ENCODE measurements around the gene MRPL40. TPM values are rescaled to one million over a fixed set of nuclear protein-coding genes. Genes with fewer than 3 reads are reported as not detected.
A peak's percentile ranks its signal among the peaks of the same experiment; 100 is the strongest.

Gene MRPL40
- total and polyA plus RNA-seq, 2 experiments from 2014 or later, result 15.5 to 53.5 TPM

DNA sequence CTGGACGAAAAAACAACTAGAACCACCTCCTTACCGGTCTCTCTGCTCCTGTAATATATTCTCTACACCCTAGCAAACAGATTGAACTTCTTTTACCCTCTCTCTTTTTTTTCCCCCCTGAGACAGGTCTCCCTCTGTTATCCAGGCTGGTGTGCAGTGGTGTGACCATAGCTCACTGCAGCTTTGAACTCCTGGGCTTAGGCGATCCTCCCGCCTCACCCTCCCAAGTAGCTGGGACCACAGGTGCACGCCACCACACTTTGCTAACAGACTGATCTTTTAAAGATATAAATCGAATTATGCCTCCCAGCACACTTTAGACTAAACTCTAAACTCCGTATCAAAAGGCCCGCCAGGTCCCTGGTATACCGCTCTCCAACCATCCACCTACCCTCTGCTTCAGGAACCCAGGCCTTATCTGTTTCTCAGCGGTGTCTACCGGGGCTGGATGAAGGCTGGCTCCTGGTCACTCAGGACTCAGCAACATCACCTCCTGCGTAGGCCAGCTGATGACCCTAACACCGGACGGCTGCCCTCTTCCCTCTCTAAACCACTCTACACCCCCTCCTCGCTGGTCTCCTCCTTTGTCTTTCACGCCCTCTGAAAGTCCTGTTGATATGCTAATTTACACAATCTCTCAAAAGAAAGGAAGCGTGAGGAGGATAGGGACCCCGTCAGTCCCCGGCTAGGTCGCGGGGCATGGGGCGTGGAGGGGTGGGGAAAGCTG lies 14.4 kb downstream of the MRPL40 start:
- Histone ChIP-seq H4K20me1 (replicated peaks; ENCODE audit: insufficient read depth) (peaks cover 51% of the 10 kb centered on the region), H3K4me2 (peak overlapping the region; percentile 90), H3F3A (replicated peaks; ENCODE audit: low read depth) (peaks cover 11% of the 10 kb centered on the region; the same call in 1 of the 2 replicates), H3K4me1 (ENCODE audit: insufficient read depth) (peaks cover 12% of the 10 kb centered on the region; the same call in 1 of the 2 replicates), H3K36me3 (ENCODE audit: insufficient read depth) (no peaks in the 10 kb centered on the region; the same call in 1 of the 2 replicates), H2AFZ (no peak overlapping the region), H3K9me2 (ENCODE audit: insufficient read depth) (no peaks in the 10 kb centered on the region), H3K27me3 (ENCODE audit: insufficient read depth) (peaks cover 8% of the 10 kb centered on the region), H3K4me3 (peak overlapping the region; percentile 77), H3K79me2 (replicated peaks; ENCODE audit: insufficient read depth) (peaks cover 36% of the 10 kb centered on the region), H3K27ac (ENCODE audit: low read depth) (peak overlapping the region; percentile 64; the same call in 1 of the 2 replicates)
- Mint-ChIP-seq H3K9me3 (no peaks in the 10 kb centered on the region; the same call in 2 of the 3 replicates), H3K4me3 (peak overlapping the region; percentile 91), H3K36me3 (ENCODE audit: low read depth) (peaks cover 49% of the 10 kb centered on the region), H3K27me3 (ENCODE audit: insufficient read depth, low read depth, poor library complexity) (peaks cover 15% of the 10 kb centered on the region), H3K27ac (peak overlapping the region; percentile 82), H3K4me1 (peaks cover 17% of the 10 kb centered on the region)
- ATAC-seq (peak; percentile 77), DNase-seq (ENCODE audit: low spot score) (peak; percentile 86)
- TF ChIP-seq POLR2AphosphoS5 (IDR thresholded peaks at IDR 0.05; ENCODE audit: low read depth) (no peak), EZH2phosphoT487 (IDR thresholded peaks at IDR 0.05; ENCODE audit: unreplicated experiment) (no peak), ZNF331 (CRISPR knock-in tag; IDR thresholded peaks at IDR 0.05; ENCODE audit: low read depth) (no peak), STAT1 (IDR thresholded peaks at IDR 0.05; ENCODE audit: unreplicated experiment) (no peak), REST (IDR thresholded peaks at IDR 0.05; ENCODE audit: unreplicated experiment) (no peak), JUNB (IDR thresholded peaks at IDR 0.05; ENCODE audit: unreplicated experiment) (no peak), ZNF114 (CRISPR knock-in tag; IDR thresholded peaks at IDR 0.05) (no peak), CREB1 (CRISPR knock-in tag; IDR thresholded peaks at IDR 0.05; ENCODE audit: low read depth) (no peak)
- TF ChIP-seq, protein P1, sequence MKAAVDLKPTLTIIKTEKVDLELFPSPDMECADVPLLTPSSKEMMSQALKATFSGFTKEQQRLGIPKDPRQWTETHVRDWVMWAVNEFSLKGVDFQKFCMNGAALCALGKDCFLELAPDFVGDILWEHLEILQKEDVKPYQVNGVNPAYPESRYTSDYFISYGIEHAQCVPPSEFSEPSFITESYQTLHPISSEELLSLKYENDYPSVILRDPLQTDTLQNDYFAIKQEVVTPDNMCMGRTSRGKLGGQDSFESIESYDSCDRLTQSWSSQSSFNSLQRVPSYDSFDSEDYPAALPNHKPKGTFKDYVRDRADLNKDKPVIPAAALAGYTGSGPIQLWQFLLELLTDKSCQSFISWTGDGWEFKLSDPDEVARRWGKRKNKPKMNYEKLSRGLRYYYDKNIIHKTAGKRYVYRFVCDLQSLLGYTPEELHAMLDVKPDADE (IDR thresholded peaks at IDR 0.05), result no peak
- TF ChIP-seq, protein P2, sequence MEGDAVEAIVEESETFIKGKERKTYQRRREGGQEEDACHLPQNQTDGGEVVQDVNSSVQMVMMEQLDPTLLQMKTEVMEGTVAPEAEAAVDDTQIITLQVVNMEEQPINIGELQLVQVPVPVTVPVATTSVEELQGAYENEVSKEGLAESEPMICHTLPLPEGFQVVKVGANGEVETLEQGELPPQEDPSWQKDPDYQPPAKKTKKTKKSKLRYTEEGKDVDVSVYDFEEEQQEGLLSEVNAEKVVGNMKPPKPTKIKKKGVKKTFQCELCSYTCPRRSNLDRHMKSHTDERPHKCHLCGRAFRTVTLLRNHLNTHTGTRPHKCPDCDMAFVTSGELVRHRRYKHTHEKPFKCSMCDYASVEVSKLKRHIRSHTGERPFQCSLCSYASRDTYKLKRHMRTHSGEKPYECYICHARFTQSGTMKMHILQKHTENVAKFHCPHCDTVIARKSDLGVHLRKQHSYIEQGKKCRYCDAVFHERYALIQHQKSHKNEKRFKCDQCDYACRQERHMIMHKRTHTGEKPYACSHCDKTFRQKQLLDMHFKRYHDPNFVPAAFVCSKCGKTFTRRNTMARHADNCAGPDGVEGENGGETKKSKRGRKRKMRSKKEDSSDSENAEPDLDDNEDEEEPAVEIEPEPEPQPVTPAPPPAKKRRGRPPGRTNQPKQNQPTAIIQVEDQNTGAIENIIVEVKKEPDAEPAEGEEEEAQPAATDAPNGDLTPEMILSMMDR (conservative IDR thresholded peaks at IDR 0.05; ENCODE audit: low read depth in 2 of 2), result no peak
- TF ChIP-seq, protein P3, sequence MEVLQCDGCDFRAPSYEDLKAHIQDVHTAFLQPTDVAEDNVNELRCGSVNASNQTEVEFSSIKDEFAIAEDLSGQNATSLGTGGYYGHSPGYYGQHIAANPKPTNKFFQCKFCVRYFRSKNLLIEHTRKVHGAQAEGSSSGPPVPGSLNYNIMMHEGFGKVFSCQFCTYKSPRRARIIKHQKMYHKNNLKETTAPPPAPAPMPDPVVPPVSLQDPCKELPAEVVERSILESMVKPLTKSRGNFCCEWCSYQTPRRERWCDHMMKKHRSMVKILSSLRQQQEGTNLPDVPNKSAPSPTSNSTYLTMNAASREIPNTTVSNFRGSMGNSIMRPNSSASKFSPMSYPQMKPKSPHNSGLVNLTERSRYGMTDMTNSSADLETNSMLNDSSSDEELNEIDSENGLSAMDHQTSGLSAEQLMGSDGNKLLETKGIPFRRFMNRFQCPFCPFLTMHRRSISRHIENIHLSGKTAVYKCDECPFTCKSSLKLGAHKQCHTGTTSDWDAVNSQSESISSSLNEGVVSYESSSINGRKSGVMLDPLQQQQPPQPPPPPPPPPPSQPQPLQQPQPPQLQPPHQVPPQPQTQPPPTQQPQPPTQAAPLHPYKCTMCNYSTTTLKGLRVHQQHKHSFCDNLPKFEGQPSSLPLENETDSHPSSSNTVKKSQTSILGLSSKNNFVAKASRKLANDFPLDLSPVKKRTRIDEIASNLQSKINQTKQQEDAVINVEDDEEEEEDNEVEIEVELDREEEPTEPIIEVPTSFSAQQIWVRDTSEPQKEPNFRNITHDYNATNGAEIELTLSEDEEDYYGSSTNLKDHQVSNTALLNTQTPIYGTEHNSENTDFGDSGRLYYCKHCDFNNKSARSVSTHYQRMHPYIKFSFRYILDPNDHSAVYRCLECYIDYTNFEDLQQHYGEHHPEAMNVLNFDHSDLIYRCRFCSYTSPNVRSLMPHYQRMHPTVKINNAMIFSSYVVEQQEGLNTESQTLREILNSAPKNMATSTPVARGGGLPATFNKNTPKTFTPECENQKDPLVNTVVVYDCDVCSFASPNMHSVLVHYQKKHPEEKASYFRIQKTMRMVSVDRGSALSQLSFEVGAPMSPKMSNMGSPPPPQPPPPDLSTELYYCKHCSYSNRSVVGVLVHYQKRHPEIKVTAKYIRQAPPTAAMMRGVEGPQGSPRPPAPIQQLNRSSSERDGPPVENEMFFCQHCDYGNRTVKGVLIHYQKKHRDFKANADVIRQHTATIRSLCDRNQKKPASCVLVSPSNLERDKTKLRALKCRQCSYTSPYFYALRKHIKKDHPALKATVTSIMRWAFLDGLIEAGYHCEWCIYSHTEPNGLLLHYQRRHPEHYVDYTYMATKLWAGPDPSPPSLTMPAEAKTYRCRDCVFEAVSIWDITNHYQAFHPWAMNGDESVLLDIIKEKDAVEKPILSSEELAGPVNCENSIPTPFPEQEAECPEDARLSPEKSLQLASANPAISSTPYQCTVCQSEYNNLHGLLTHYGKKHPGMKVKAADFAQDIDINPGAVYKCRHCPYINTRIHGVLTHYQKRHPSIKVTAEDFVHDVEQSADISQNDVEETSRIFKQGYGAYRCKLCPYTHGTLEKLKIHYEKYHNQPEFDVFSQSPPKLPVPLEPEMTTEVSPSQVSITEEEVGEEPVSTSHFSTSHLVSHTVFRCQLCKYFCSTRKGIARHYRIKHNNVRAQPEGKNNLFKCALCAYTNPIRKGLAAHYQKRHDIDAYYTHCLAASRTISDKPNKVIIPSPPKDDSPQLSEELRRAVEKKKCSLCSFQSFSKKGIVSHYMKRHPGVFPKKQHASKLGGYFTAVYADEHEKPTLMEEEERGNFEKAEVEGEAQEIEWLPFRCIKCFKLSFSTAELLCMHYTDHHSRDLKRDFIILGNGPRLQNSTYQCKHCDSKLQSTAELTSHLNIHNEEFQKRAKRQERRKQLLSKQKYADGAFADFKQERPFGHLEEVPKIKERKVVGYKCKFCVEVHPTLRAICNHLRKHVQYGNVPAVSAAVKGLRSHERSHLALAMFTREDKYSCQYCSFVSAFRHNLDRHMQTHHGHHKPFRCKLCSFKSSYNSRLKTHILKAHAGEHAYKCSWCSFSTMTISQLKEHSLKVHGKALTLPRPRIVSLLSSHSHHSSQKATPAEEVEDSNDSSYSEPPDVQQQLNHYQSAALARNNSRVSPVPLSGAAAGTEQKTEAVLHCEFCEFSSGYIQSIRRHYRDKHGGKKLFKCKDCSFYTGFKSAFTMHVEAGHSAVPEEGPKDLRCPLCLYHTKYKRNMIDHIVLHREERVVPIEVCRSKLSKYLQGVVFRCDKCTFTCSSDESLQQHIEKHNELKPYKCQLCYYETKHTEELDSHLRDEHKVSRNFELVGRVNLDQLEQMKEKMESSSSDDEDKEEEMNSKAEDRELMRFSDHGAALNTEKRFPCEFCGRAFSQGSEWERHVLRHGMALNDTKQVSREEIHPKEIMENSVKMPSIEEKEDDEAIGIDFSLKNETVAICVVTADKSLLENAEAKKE (CRISPR knock-in tag; IDR thresholded peaks at IDR 0.05), result no peak

Data from GM23338 (cell line).